ENCODE measurements around the gene PLEKHH1. TPM values are rescaled to one million over a fixed set of nuclear protein-coding genes. Genes with fewer than 3 reads are reported as not detected.

PLEKHH1 gene
- total and polyA plus RNA-seq, 9 of the 15 experiments (the other 6 are each of a cell fraction or from before 2014, with no cell fraction given): 0.76 to 5.9 (median 2.9) TPM

DNA sequence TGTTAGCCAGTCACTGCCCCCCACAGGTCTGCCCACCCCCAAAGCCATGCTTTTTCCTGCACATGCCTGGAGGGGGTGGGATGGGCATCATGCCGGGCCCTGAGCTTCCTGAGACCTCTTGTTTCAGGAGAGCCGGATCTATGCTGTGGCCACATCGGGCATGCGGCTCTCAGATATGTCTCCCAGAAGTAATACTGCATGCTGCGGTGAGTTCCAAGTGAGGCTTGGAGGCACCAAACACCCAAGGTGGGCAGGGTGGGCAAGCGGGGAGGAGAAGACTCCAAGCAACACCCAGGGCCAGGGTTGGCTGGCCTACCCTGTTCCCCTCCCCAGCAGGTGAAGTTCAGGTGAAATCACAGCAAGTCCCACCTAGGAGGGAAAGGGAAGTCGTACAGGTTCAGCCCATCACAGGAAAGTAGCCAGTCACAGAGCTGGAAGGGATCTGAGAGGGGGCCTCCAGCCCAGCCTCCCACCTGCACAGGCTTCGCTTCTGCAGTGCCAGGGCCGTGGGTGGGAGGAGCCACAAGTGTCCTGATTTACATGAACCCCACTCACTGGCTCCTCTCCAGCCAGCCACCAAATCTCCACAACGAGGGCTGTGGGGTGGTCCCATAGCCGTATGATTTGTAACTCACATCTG is 36.0 kb downstream of the PLEKHH1 start:
- no peaks in the 10 kb centered on the region for H3K9me1 ChIP-seq (ENCODE audit: control insufficient read depth, insufficient read depth, low read length)
- H3K79me2 ChIP-seq (ENCODE audit: control insufficient read depth, insufficient read depth, low read length): no peaks in the 10 kb centered on the region
- H4K20me1 ChIP-seq (replicated peaks; ENCODE audit: control insufficient read depth, insufficient read depth, low read length): no peaks in the 10 kb centered on the region; the same call in 1 of the 2 replicates
- H3K4me1 ChIP-seq (replicated peaks in 1 of 2; ENCODE audit: control insufficient read depth in 2 of 2, insufficient read depth in 2 of 2, low read length in 2 of 2): peaks cover 0 to 5% of the 10 kb centered on the region in 2 experiments; a peak in 2 of 5 replicates
- no peak overlapping the region for H3K4me3 ChIP-seq
- ChIA-PET CTCF (ENCODE audit: low intra/inter-chr PET ratio) (no interaction called here), POLR2A (no interaction called here)
- no peak overlapping the region for H3K9ac ChIP-seq (ENCODE audit: insufficient read depth in 1 of 2, low read depth in 2 of 2, low read length in 2 of 2)
- ATAC-seq (no peak), DNase-seq (ENCODE audit: extremely low read depth in 1 of 4, low spot score in 3 of 4) (no peak), FAIRE-seq (no peak)
- no peak overlapping the region for H3K27ac ChIP-seq (ENCODE audit: extremely low read depth, low read depth, low read length)
- intact Hi-C loops (cut with micrococcal nuclease) (no loop called here), in situ Hi-C loops (cut with MboI) (loop anchor here (5.0 kb wide), 1 partner anchor 42 kb away; no protein-coding TSS in a partner anchor)
- 35% methylated on average over 6 of the region's 11 CpGs for WGBS (ENCODE audit: insufficient coverage, low coverage, missing lambda C conversion rate)
- BruUV-seq (replicated peaks): no TSS peak
- H3K36me3 ChIP-seq (ENCODE audit: control insufficient read depth, insufficient read depth, low read length): no peaks in the 10 kb centered on the region
- H3K27me3 ChIP-seq (ENCODE audit: control insufficient read depth in 2 of 2, insufficient read depth in 2 of 2, low read length in 2 of 2): no peaks in the 10 kb centered on the region
- no peak overlapping the region for H3K4me2 ChIP-seq (ENCODE audit: insufficient read depth, low read length)
- H3K9me3 ChIP-seq (replicated peaks; ENCODE audit: control insufficient read depth, insufficient read depth, low read depth, low read length): no peaks in the 10 kb centered on the region
- no peak overlapping the region for H2AFZ ChIP-seq (ENCODE audit: low read depth, low read length)
- TF ChIP-seq ZFPM2 (CRISPR knock-in tag; IDR thresholded peaks at IDR 0.05) (no peak), TBL1XR1 (IDR thresholded peaks at IDR 0.05; ENCODE audit: low read length in 2 of 2) (no peak), SETDB1 (IDR thresholded peaks at IDR 0.05; ENCODE audit: low read length) (no peak), CBX8 (IDR thresholded peaks at IDR 0.05; ENCODE audit: borderline replicate concordance, extremely low read depth, low read depth, low read length, poor library complexity, severe bottlenecking) (no peak), ZNF583 (CRISPR knock-in tag; IDR thresholded peaks at IDR 0.05) (no peak), HLTF (IDR thresholded peaks at IDR 0.05) (no peak), ZNF780A (CRISPR knock-in tag; IDR thresholded peaks at IDR 0.05) (no peak), SIN3B (IDR thresholded peaks at IDR 0.05; ENCODE audit: low read depth) (no peak), RAD51 (IDR thresholded peaks at IDR 0.05; ENCODE audit: borderline replicate concordance, low read depth) (no peak), ZNF239 (CRISPR knock-in tag; IDR thresholded peaks at IDR 0.05) (no peak), ZSCAN32 (CRISPR knock-in tag; IDR thresholded peaks at IDR 0.05) (no peak), HDGF (IDR thresholded peaks at IDR 0.05) (no peak), FOSL1 (tag; conservative IDR thresholded peaks at IDR 0.05) (no peak)
- TF ChIP-seq, protein P1, sequence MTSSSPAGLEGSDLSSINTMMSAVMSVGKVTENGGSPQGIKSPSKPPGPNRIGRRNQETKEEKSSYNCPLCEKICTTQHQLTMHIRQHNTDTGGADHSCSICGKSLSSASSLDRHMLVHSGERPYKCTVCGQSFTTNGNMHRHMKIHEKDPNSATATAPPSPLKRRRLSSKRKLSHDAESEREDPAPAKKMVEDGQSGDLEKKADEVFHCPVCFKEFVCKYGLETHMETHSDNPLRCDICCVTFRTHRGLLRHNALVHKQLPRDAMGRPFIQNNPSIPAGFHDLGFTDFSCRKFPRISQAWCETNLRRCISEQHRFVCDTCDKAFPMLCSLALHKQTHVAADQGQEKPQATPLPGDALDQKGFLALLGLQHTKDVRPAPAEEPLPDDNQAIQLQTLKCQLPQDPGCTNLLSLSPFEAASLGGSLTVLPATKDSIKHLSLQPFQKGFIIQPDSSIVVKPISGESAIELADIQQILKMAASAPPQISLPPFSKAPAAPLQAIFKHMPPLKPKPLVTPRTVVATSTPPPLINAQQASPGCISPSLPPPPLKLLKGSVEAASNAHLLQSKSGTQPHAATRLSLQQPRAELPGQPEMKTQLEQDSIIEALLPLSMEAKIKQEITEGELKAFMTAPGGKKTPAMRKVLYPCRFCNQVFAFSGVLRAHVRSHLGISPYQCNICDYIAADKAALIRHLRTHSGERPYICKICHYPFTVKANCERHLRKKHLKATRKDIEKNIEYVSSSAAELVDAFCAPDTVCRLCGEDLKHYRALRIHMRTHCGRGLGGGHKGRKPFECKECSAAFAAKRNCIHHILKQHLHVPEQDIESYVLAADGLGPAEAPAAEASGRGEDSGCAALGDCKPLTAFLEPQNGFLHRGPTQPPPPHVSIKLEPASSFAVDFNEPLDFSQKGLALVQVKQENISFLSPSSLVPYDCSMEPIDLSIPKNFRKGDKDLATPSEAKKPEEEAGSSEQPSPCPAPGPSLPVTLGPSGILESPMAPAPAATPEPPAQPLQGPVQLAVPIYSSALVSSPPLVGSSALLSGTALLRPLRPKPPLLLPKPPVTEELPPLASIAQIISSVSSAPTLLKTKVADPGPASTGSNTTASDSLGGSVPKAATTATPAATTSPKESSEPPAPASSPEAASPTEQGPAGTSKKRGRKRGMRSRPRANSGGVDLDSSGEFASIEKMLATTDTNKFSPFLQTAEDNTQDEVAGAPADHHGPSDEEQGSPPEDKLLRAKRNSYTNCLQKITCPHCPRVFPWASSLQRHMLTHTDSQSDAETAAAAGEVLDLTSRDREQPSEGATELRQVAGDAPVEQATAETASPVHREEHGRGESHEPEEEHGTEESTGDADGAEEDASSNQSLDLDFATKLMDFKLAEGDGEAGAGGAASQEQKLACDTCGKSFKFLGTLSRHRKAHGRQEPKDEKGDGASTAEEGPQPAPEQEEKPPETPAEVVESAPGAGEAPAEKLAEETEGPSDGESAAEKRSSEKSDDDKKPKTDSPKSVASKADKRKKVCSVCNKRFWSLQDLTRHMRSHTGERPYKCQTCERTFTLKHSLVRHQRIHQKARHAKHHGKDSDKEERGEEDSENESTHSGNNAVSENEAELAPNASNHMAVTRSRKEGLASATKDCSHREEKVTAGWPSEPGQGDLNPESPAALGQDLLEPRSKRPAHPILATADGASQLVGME (CRISPR knock-in tag; IDR thresholded peaks at IDR 0.05): no peak
- TF ChIP-seq, protein P2, sequence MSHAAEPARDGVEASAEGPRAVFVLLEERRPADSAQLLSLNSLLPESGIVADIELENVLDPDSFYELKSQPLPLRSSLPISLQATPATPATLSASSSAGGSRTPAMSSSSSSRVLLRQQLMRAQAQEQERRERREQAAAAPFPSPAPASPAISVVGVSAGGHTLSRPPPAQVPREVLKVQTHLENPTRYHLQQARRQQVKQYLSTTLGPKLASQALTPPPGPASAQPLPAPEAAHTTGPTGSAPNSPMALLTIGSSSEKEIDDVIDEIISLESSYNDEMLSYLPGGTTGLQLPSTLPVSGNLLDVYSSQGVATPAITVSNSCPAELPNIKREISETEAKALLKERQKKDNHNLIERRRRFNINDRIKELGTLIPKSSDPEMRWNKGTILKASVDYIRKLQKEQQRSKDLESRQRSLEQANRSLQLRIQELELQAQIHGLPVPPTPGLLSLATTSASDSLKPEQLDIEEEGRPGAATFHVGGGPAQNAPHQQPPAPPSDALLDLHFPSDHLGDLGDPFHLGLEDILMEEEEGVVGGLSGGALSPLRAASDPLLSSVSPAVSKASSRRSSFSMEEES (CRISPR knock-in tag; IDR thresholded peaks at IDR 0.05): no peak
- TF ChIP-seq, protein P3, sequence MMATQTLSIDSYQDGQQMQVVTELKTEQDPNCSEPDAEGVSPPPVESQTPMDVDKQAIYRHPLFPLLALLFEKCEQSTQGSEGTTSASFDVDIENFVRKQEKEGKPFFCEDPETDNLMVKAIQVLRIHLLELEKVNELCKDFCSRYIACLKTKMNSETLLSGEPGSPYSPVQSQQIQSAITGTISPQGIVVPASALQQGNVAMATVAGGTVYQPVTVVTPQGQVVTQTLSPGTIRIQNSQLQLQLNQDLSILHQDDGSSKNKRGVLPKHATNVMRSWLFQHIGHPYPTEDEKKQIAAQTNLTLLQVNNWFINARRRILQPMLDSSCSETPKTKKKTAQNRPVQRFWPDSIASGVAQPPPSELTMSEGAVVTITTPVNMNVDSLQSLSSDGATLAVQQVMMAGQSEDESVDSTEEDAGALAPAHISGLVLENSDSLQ (IDR thresholded peaks at IDR 0.05): no peak

Data from K562 (cell line).